Measurements from ENCODE around the gene VGLL4. TPM values are rescaled to one million over a fixed set of nuclear protein-coding genes. Genes with fewer than 3 reads are reported as not detected.
"Not testable (repeated sequence)": the region's sequence is repeated elsewhere in the genome, so short reads cannot be mapped to it uniquely, and the experiment has no call there.

VGLL4 gene
- total RNA-seq, 4 donors from 2014 or later, result 66.8 to 86.5 (median 75.9) TPM

GRCh38 chr3:11534011-11534792 lies 109.5 kb downstream of the VGLL4 start:
- TF ChIP-seq POLR2A (IDR thresholded peaks at IDR 0.05), result no peak
- no peak for TF ChIP-seq CTCF (IDR thresholded peaks at IDR 0.05)
- TF ChIP-seq EP300 (IDR thresholded peaks at IDR 0.05), result no peak
- no peak for TF ChIP-seq POLR2AphosphoS5 (IDR thresholded peaks at IDR 0.05)
- Histone ChIP-seq H3K27ac (peak overlapping the region; percentile 71), H3K4me1 (peaks cover 37% of the 10 kb centered on the region), H3K36me3 (no peaks in the 10 kb centered on the region), H3K4me3 (no peak overlapping the region), H3K27me3 (no peaks in the 10 kb centered on the region), H3K9me3 (no peaks in the 10 kb centered on the region)
- WGBS, result 45% methylated on average over 15 of the region's 21 CpGs
- DNase-seq (ENCODE audit: low spot score in 2 of 2), result peak in 1 of 2 donors; percentile 63

- Histone ChIP-seq H3K4me1 (peaks cover 37% of the 10 kb centered on the region), H3K27ac (no peak overlapping the region), H3K4me3 (no peak overlapping the region), H3K36me3 (no peaks in the 10 kb centered on the region), H3K9me3 (no peaks in the 10 kb centered on the region), H3K27me3 (no peaks in the 10 kb centered on the region)
- TF ChIP-seq CTCF (IDR thresholded peaks at IDR 0.05), result no peak
- TF ChIP-seq POLR2AphosphoS5 (IDR thresholded peaks at IDR 0.05), result no peak
- TF ChIP-seq POLR2A (IDR thresholded peaks at IDR 0.05), result no peak
- TF ChIP-seq EP300 (IDR thresholded peaks at IDR 0.05), result no peak
- 79% methylated on average over 9 of the region's 9 CpGs for WGBS
- DNase-seq (ENCODE audit: low spot score in 2 of 2), result peak in 1 of 2 donors; percentile 46
Measured at GRCh38 chr3:11532931-11533391, 110.8 kb downstream of the VGLL4 start.

GRCh38 chr3:11530153-11530721 lies 113.5 kb downstream of the VGLL4 start:
- Histone ChIP-seq H3K9me3 (no peaks in the 10 kb centered on the region), H3K4me3 (no peak overlapping the region), H3K27me3 (no peaks in the 10 kb centered on the region), H3K4me1 (peaks cover 37% of the 10 kb centered on the region), H3K36me3 (no peaks in the 10 kb centered on the region), H3K27ac (peak overlapping the region; percentile 19)
- DNase-seq (ENCODE audit: low spot score in 2 of 2), result peak in 1 of 2 donors; percentile 44
- WGBS, result 48% methylated on average over 11 of the region's 11 CpGs
- TF ChIP-seq POLR2AphosphoS5 (IDR thresholded peaks at IDR 0.05), result no peak
- no peak for TF ChIP-seq POLR2A (IDR thresholded peaks at IDR 0.05)
- no peak for TF ChIP-seq EP300 (IDR thresholded peaks at IDR 0.05)

- DNase-seq (ENCODE audit: low spot score in 2 of 2), result no peak
- Histone ChIP-seq H3K36me3 (no peaks in the 10 kb centered on the region), H3K27me3 (no peaks in the 10 kb centered on the region), H3K4me3 (no peak overlapping the region), H3K4me1 (peaks cover 28% of the 10 kb centered on the region), H3K9me3 (no peaks in the 10 kb centered on the region), H3K27ac (peak overlapping the region; percentile 19)
- 75% methylated on average over 4 of the region's 4 CpGs for WGBS
- no peak for TF ChIP-seq POLR2AphosphoS5 (IDR thresholded peaks at IDR 0.05)
- TF ChIP-seq POLR2A (IDR thresholded peaks at IDR 0.05), result no peak
- TF ChIP-seq CTCF (IDR thresholded peaks at IDR 0.05), result no peak
- no peak for TF ChIP-seq EP300 (IDR thresholded peaks at IDR 0.05)
Measured at GRCh38 chr3:11529281-11529680, 114.4 kb downstream of the VGLL4 start.

GRCh38 chr3:11526121-11526520 lies 117.6 kb downstream of the VGLL4 start:
- not testable (repeated sequence) for H3K27me3 ChIP-seq

GRCh38 chr3:11523572-11524101 lies 120.1 kb downstream of the VGLL4 start:
- TF ChIP-seq CTCF (IDR thresholded peaks at IDR 0.05) (no peak), EP300 (IDR thresholded peaks at IDR 0.05) (no peak), POLR2AphosphoS5 (IDR thresholded peaks at IDR 0.05) (no peak)
- H3K9me3 ChIP-seq, result no peaks in the 10 kb centered on the region
- peak in 1 of 2 donors; percentile 58 for DNase-seq (ENCODE audit: low spot score in 2 of 2)
- H3K4me1 ChIP-seq, result peaks cover 14% of the 10 kb centered on the region
- 47% methylated on average over 7 of the region's 7 CpGs for WGBS
- no peaks in the 10 kb centered on the region for H3K36me3 ChIP-seq
- no peak overlapping the region for H3K4me3 ChIP-seq
- H3K27me3 ChIP-seq, result no peaks in the 10 kb centered on the region
- H3K27ac ChIP-seq, result peak overlapping the region; percentile 51

More at GRCh38 chr3:11526121-11526520, 117.6 kb downstream of the VGLL4 start:
- H3K36me3 ChIP-seq; H3K27ac ChIP-seq; H3K4me3 ChIP-seq; DNase-seq (ENCODE audit: low spot score in 2 of 2); H3K9me3 ChIP-seq: not testable (repeated sequence)
- 98% methylated on average over 5 of the region's 5 CpGs for WGBS
- peaks cover 30% of the 10 kb centered on the region for H3K4me1 ChIP-seq
